GM21447 (cell line): Measurements from ENCODE around the gene ZNF205.
"Not testable (repeated sequence)": the region's sequence is repeated elsewhere in the genome, so short reads cannot be mapped to it uniquely, and the experiment has no call there.

ENCODE experiments used
- ATAC-seq: cut with Tn5 transposase; IDR thresholded peaks from one replicate; pipeline ENCODE4 v1.9.1; 2021; ENCODE audit not compliant: unreplicated experiment

Gene ZNF205

DNA sequence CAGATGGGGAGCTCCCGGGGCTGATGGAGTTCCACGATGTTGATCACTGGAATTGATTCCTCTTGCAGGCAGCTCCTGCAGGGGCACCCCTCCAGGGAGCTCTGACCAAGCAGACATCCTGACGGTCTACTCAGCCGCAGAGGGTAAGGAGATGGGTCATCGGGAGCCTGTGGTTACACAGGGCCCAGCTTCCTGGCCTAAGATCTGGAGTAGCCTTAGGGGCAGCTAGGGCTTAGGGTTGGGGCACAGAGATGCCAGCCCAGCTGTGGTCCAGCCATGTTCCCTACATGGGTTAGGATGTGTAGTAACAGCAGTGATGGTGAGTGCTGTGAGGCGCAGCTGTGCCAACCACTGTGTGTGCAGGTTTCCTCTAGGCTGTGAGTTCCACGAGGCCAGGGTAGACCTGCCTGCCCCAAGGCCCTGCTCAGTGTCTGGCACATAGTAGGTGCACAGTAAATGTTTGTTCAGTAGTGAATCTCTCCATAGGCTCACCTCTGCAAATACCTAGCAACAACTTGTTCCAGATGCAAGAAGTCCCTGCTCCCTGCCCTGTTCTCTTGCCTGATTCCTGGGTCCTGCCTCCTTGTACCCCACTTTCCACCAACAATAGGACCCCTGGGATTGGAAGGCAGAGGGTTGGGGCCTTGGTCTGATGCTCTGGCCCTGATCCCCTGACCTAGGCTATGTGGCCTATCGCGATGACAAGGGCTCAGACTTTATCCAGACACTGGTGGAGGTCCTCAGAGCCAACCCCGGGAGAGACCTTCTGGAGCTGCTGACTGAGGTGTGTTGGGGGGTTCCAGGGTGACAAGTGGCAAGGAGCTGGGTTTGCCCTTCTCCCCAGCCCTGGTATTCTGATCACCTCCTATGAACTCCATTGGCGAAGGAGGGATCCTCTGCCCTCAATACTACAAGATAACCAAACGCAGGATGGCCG, 36.1 kb downstream of the ZNF205 start:
- no peak for ATAC-seq

DNA sequence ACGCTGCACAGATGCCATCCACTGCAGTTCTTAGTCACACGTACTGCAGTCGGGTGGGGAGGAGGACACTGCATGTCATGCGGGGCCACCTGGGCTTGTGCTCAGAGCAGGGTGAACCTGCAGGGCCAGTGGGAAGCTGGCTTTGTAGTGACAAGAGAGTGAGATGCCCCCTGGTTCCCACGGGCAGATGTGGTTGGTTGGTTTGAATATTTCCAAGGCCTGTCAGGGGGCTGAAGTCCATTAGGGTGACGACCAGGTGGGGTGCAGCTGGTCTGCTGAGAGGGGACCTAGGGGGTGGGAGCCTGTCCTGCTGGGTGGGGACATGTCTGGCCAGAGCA, 36.8 kb downstream of the ZNF205 start:
- ATAC-seq, result no peak

DNA sequence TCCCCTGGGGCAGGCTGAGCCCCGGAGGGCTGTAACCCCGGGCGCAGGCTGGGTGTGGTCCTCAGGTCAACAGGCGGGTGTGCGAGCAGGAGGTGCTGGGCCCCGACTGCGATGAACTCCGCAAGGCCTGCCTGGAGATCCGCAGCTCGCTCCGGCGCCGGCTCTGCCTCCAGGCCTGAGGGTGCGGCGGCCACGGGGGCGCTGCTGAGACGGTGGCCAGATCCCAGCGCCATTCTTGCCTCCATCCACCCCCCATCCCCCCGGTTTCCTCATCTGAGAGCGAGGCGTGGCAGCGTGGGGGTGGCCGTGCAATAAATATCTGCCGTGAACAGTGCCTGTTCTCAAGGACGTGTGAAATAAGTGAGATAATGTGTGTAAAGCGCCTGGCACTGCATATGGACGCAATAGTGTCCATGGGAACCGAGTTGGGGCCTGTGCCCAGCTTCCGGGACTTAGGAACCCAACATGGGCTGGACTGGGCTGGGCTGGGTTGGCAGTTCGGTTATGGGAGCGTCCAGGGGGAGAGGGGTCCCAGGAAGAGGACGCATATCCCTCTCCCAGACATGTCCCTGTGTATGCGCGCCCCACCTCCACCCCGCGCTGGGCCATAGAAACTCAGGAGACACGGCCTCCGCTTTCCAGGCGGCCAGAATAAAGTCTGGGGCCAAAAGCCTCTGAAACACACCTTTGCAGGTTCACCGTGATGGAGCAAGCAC, 37.4 kb downstream of the ZNF205 start:
- peak; percentile 27 for ATAC-seq

DNA sequence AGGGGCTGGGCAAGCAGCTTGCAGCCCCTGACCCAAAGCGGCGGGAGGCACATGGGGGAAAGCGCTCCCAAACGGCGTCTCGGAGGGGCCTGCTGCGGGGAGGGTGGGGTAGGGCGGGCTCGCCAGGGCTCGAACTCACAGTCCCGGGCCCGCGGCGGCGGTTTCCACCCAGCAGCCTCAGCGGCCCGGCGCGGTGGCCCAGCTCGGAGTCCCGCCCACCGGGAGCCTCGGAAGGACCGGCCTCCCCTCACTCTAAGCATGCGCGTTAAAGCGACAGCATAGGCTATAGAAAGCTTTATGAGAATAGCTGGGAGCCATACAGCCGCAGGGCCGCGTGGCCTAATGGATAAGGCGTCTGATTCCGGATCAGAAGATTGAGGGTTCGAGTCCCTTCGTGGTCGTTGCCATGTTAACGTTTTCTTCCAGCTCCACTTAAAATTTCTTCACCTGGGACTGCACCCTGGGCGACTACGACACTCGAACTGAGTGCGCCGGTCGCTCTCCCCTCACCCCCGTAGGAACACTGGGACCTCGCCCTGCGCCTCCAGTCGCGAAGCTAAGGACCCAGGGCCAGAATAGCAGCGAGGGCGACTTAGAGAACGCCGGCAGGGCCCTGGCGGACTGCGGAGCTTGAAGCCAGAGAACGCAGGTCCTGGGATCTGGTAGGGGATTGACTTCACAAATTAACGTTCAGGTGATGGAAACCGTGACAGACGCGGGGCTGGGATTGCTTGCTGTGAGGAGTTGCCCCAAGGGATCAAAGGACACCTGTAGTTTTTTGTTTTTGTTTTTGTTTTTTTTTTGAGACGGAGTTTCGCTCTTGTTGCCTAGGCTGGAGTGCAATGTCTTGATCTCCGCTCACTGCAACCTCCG, 38.2 kb downstream of the ZNF205 start:
- ATAC-seq, result peak; percentile 58

DNA sequence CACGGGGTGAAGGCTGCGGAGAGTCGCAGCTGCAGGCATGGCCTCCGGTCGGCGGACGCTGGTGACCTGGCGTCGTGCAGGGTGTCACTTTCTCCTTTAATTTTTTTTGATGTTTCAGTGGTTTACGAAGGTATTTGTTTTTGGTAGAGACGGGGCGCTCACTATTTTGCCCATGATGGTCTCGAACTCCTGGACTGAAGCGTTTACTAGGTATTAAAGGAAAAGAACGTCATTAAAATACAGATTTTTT, 39.6 kb downstream of the ZNF205 start:
- no peak for ATAC-seq

DNA sequence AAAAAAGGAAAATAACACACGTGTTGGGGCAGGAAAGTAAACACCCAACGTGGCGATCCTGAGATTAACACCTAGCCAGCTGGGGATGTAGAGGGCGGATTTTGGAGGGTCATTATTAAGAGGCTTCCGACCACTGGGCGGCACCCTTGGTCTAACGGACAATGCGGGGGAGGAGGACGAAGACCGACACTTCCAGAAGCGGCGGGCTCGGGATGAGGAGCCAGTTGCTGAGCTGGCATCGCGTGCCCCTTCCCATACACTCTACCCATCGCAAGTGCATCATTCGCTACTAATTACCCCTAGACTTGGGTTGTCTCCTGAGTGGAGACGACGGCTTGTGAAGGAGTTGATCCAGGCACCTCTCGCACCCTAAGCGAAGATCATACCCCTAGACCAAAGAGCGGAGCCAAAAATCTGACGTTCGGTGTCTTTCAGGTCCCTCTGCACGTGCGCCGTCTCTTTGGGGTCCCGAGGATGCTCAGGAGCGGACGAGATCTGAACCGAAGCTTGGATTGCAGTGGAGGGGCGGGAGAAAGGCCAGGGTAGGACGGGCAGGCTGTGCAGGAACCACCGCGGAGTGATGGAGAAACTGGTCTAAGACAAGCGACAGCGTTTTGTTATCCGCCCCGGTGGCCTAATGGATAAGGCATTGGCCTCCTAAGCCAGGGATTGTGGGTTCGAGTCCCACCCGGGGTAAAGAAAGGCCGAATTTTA, 40.0 kb downstream of the ZNF205 start:
- peak; percentile 29 for ATAC-seq

DNA sequence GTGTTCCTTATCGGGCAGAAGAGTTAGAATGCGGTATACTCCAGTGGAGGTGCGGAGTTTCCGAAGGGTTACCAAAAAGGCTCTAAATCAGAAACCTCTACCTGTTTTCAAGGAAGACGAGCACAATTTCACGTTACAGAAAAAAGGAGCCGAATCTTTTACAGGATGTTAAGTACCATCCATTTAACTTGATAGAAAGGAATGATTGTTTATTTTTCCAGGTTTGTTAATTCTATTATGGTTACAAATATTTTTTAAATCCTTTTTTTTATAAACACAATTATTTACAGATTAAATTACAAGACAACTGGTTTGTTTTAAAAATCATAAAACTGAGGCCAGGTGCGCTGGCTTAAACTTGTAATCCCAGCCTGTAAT, 40.6 kb downstream of the ZNF205 start:
- ATAC-seq, result no peak

DNA sequence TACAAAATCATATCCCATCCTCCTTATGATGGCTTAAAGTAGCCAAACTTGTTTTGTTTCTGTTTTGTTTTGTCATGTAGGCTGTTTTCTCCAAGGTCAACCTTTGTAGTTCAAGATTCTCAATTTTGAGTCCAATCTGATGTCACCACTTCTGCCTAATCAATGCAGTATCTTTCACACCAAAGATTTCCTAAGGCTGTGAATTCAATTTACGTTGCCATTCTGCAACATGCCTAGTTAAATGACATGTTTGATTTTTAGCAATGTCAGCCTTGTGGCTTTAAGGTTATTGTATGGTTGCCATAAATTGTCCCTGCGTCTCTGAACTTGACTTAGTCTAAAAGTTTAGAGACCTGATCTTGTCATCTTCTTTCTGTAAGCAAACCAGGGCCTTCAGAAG, 42.8 kb downstream of the ZNF205 start:
- no peak for ATAC-seq

DNA sequence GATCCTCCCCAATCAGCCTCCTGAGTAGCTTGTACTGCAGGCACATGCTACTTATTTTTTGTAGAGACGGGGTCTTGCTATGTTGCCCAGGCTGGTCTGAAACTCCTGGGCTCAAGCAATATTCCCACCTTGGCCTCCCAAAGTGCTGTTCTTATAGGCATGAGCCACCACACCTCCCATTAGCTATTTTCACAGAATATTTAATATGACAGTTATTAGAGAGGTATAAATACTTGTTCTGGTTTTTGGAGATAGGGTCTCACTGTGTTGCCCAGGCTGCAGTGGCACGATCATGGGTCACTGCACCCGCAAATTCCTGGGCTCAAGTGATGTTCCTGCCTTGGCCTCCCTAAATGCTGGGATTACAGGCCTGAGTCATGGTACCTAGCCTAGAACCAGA, 43.6 kb downstream of the ZNF205 start:
- no peak for ATAC-seq

DNA sequence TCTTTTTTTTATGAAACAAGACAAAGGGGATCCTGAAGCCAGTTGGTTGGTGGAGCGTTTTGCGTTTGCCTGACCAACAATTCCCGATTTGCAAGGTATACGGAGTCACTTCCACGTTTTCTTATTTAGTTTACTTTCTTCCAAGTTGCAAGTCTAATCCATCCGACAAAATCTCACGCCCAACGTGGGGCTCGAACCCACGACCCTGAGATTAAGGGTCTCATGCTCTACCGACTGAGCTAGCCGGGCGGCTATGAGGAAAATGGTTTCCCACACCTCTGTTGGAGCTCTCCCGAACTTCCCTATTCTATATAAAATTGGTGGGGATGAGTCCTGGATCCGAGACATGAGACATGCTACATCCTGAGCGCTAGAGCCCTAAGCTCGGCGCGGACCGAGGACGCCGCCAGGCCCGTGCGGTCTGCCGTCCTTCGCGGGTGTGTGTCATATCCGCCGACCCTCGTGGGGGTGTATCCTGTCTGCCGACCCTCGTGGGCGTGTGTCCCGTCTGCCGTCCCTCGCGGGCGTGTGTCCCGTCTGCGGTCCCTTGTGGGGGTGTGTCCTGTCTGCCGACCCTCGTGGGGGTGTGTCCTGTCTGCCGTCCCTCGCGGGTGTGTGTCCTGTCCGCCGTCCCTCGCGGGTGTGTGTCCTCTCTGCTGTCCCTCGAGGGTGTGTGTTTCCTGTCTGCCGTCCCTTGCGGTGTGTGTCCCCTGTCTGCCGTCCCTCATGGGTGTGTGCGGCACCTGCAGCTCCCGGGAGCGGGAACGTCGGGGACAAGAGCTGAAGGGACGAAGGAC, 45.0 kb downstream of the ZNF205 start:
- no peak for ATAC-seq

DNA sequence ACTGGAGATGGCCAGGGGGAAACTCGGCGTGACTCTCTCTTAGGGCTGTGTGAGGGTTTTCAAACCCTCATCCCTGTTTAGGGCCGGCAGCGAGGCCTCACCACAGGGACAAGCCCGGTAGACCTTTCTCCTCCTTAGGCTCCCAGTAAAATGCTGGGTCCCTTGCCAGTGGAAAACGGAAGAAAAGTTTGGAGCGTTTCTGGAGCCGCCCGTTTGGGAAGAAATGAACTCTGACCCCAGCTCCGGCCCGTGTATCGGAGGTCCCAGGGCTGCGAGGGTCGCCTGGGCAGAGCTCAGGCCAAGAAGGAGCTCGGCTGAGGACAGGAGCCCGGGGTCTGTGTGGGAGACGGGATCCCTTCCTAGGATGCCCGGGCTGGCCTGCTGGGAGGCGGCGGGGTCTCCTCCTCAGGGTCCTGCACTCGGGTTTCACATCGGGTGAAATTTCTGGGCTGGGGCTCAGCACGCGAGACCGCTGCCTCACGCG, 45.7 kb downstream of the ZNF205 start:
- ATAC-seq, result peak; percentile 11

DNA sequence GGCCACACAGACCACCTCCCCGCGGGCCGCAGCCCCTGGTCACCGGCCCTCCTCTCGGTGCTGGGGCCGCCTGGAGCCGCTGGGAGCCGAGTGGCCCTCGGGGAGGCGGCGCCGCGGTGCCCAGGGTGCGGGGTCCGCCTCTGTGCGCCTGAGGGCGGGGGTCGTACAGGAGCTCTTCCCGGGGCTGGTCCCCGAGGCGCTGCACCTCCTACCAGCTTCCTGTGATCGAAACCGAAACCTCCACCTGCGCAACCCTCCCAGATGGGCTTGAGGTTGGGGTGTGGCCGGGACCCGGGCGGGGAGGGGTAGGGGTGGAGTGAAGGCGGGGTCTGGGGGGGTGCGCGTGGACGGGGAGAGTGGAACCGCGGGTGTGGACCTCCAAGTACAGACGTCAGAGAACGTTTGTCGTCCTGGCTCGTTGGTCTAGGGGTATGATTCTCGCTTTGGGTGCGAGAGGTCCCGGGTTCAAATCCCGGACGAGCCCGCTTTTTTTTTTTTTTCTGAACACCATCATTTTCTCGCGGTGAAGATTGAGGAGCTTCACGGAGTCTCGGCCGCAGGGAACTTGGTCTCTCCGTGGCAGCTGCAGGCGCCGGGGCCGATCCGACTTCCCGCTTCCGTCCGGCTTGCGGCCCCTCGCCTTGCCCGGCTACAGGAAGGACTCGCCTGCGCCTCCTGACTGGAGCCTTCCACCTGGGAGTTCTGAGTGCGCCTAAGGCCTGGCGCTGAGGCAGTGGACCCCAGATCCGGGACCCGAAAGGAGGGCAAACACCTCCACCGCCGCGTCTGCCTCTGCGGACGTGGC, 46.3 kb downstream of the ZNF205 start:
- ATAC-seq, result peak; percentile 49

DNA sequence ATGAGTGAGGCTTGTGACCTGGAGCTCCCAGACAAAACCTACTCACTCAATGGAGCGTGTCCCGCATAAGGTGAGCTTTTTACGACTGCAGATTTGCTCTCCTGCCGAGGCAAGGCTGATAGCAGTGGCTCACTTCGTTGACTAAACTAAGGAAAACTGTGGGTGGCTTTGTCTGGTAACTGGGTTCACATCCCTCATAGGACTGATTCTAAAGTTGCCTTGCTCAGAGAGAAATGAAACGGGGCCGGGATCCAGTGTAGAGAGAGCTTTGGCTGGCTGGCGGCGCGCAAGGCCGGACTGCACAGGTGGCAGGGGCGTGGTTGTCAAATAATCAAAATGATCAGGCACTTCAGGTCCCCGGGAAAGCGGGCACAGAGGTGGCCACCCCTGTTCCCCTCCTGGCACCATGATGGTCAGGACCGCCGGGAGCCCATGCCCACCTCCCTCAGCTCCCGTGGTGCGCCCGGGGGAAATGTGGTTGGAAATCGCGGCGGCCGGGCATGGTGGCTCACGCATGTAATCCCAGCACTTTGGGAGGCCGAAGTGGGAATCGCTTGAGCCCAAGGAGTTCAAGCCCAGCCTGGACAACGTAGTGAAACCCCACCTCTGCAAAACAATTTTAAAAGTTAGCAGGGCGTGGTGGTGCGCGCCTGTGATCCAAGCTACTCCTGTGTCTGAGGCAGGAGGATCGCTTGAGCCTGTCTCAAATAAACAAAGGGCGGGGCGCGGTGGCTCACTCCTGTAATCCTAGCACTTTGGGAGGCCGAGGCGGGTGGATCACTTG, 49.0 kb downstream of the ZNF205 start:
- no peak for ATAC-seq

DNA sequence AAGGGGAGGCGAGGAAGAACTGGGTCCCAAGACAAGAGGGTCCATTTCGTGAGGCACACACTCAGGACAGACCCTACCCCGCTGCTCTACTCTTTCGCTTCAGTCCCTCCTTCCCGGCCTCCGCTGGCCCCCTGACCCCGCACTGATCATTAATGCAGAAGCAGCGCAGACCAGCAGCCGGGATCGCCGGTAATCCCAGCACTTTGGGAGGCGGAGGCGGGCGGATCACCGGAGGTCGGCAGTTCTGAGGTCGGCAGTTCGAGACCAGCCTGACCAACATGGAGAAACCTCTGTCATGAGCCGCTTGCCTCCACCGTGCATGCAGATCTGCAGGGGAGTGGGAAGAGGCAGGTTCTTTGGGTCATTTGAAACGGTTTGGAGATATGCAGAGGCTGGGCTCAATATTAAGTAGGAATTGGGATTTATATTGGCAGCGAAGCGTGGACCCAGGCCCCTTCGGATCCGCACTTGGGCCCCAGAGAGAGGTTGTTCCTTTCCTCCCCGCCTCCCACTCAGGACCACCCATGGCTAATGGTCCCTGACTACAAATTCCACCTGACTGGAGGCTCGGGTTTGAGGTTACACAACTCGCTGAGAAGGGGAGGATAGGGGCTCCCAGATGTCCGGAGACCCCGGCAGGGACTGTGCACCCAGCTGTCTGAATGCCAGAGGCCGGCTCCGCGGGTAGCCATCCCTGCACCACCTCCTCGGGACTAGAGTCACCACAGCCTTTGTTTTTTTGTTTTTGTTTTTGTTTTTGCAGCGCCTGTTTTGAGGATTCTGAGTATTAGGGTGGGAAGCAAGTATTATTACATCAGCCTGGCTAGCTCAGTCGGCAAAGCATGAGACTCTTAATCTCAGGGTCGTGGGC, 52.0 kb downstream of the ZNF205 start:
- ATAC-seq, result no peak

DNA sequence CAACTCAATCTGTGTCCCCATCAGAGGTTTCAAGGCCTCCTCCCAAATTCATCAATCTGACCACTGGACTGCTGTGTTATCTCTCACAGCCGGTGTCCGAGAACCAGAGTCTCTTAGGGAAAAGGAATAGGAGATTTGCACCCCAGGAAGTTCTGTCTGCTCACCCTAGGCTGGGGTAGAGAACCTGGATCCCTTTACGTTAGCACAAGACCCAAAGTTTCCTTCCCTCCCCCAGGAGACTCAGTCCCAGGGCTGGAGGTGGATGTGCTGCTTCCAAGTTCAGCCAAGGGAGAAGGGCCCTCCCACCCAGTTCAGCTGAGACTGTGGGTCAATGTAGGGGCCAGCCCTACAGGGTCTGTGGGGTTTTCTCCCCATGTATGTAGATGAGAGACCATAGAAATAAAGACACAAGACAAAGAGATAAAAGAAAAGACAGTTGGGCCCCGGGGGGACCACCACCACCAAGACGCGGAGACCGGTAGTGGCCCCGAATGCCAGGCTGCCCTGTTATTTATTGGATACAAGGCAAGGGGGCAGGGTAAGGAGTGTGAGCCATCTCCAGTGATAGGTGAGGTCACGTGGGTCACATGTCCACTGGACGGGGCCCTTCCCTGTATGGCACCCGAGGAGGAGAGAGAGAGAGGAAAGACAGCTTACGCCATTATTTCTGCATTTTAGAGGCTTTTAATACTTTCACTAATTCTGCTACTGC, 52.9 kb downstream of the ZNF205 start:
- no peak for ATAC-seq

DNA sequence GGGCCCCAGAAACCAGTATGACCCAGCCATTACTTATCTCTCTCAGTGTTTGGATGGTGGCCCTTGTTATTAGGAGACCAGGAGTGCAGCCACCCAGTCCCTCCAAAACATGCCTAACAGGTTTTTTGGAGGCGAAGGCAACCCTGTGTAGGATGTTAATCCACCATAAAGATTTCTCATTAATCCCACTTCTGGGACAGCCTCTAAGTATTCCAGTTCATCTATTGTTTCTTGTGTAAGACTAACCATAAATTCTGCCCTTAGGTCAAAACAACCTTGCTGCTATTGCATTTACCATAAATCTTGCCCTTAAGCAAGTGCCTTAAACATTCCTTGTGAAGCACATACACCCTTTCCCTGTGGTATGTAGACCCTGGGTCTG, 54.1 kb downstream of the ZNF205 start:
- ATAC-seq, result no peak

DNA sequence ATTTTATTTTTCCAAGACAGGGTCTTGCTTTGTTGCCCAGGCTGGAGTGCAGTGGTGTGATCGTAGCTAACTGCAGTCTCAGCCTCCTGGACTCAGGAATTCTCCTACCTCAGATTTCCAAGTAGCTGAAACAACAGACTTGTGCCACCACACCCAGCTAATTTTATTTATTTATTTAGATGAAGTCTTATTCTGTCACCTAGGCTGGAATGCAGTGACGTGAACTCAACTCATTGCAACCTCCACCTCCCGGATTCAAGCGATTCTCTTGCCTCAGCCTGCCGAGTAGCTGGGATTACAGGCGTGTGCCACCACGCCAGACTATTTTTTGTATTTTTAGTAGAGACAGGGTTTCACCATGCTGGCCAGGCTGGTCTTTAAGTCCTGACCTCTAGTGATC, 56.3 kb downstream of the ZNF205 start:
- ATAC-seq, result not testable (repeated sequence)
